GM19099 (cell line): ENCODE data around the gene DDOST.

Experiments
- POLR2A ChIP-seq: IDR thresholded peaks from 3 replicates; pipeline ENCODE4 v1.6.1; 2011; ENCODE audit warnings: low read depth; ENCODE audit not compliant: insufficient read length; ENCODE audit errors: extremely low read depth

Gene DDOST

GRCh38 chr1:20678599-20678998 is 17.4 kb upstream of the DDOST start:
- TF ChIP-seq POLR2A, result no peak

DNA sequence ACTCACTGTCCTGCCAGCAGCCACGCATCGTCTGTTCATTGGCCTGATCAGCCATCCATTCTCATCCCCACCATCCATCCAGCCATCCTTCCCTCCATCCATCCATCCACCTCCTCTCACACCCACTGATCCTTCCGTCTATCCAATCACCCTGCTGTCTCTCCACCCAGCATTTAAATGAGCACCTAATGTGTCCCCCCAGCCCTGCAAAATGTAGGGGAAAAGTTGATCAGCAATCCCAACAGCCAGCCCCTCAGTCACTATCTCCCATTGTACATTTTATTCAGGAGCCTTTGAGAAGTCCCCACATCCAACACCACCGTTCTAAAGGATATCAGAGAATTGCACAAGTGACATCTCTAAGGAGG is 11.1 kb upstream of the DDOST start:
- no peak for TF ChIP-seq POLR2A

DNA sequence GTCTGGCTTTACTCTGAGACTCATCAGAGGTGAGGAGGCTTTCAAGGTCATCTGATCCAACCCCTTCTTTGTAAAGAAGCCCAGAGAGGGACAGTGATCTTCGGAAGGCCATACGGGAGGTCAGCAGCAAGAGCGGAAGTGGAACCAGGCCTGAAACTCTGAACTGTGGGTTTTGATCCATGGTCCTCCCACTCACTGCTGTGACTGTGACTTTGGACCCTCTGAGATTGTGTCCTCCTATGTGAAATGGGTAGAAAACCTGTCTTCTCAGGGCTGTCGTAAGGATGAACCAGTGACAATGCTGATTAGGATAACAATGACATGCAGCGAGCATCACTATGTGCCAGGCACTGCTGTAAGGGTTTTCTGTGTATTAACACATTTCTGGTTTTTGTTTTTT is 9.8 kb upstream of the DDOST start:
- TF ChIP-seq POLR2A, result no peak

DNA sequence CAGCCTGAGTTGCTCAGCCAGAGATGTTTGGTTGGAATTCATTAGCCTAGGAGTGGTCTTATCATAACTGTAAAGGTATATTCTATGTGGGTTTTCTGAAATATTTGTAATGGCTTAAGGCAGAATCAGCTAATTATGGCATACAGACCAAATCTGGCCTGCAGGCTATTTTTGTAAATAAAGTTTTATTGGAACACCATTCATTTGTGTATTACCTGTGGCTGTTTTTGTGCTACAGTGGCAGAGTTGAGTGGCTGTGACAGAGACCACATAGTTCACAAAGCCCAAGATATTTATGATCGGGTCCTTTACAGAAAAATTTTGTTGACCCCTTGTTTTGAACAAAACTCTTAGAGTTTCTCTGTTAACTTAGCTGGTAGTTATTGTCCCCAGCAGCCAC is 7.4 kb upstream of the DDOST start:
- no peak for TF ChIP-seq POLR2A

DNA sequence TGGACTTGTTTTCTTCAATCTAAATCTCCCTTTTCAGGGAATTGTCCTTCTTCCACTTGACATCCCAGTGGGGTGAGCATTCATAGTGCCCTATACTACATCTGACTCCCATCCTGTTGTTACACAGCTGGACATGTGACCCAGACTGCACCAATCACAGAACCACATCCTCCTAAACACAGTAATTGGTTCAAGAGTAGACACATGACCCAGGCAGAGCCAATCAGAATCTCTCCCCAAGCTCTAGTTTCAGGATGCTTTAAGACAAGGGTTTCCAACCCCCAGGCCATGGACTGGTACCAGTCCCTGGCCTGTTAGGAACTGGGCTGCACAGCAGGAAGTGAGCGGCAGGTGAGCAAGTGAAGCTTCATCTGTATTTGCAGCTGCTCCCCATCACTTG is 5.6 kb upstream of the DDOST start:
- TF ChIP-seq POLR2A, result no peak

DNA sequence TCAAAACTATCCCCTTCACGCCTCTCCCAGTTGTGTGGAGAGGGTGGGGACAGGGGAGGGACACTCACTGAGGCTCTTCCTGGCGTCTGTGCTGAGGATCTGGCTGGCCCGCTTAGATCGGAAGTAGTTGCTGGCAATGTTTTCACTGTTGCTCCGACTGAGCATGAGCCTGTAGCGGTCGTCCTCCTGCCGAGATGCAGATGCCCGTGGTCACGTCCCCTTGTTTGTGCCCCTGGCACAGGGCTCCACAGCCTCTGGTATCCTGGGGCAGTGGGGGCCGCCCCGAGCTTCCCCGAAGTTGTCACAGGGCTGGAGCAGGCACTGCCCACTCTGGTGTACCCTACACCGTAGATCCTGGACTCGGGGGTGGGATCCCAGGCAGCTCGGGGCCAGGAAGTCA is 5.0 kb upstream of the DDOST start:
- TF ChIP-seq POLR2A, result no peak

GRCh38 chr1:20665726-20666125 is 4.6 kb upstream of the DDOST start:
- TF ChIP-seq POLR2A, result no peak

- no peak for TF ChIP-seq POLR2A
Observed at GRCh38 chr1:20663969-20664715, 3.0 kb upstream of the DDOST start.

GRCh38 chr1:20663365-20663764 is 2.2 kb upstream of the DDOST start:
- TF ChIP-seq POLR2A, result no peak

GRCh38 chr1:20662110-20662475 is 924 bp upstream of the DDOST start:
- no peak for TF ChIP-seq POLR2A

DNA sequence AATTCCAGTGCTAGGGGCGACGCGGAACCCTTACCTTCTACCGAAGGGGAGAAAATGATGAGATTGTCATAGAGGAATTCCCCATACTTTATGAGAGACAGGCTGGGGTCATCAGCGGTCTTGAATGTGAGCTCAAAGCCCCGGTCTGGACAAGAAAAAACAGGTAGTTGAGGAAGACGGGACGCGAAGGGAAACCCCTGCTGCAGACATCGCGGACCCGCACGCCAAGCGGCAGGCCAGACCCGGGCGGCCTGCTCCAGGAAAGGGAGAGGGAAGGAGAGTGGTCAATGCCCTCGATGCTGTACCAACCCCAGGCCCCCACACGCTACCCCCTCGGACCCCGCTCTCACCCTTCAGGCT is 342 bp downstream of the DDOST start:
- no peak for TF ChIP-seq POLR2A

- TF ChIP-seq POLR2A, result no peak
Observed at GRCh38 chr1:20660363-20660762, 806 bp downstream of the DDOST start.

- no peak for TF ChIP-seq POLR2A
Observed at GRCh38 chr1:20658166-20658915, 2.8 kb downstream of the DDOST start.

DNA sequence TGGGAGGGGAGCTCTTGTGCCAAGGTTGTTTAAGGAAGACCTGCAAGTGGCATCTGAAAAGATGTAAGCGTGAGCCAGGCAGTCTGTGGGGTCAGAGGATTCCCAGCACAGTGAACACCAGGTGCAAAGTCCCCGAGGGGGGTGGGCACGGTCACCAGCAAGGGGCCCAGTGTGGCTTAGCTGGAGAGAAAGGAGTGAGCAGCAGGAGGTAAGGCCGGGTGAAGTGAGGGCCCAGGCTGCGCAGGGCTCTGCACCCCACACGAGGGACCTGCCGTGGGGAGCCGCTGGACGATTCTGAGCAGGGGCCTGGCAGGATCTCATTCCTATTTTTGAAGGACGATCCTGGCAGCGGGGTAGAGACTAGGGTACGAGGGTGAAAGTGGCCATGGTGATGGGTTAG is 4.1 kb downstream of the DDOST start:
- TF ChIP-seq POLR2A, result no peak

- no peak for TF ChIP-seq POLR2A
Observed at GRCh38 chr1:20654104-20654690, 7.0 kb downstream of the DDOST start.

- no peak for TF ChIP-seq POLR2A
Observed at GRCh38 chr1:20652300-20652699, 8.9 kb downstream of the DDOST start.
